COLO829 (cell line): ENCODE results near the gene PTPRT.

Experiments
- DNase-seq: peaks from one replicate; pipeline ENCODE4 v3.0.0; 2012; ENCODE audit warnings: low spot score

The PTPRT gene

DNA sequence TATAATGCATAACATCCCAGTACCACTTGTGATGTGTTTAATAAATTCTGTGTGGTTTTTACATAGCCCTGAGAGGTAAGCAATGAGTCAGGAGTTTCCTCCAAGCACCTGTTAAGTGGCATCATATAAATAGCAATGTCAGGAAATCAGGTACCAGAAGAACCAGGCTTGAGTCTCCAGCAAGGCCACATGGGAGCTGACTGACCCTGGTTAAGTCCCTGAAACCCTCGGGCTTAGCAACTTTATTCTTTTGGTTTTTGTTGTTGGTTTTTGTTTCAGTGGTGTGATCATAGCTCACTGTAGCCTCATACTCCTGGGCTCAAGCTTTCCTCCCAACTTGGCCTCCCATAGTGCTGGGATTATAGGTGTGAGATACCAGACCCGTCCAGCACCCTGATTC is 70.0 kb downstream of the PTPRT start:
- DNase-seq, result no peak

- DNase-seq, result no peak
Measured at GRCh38 chr20:43102394-43102793, 87.3 kb downstream of the PTPRT start.

DNA sequence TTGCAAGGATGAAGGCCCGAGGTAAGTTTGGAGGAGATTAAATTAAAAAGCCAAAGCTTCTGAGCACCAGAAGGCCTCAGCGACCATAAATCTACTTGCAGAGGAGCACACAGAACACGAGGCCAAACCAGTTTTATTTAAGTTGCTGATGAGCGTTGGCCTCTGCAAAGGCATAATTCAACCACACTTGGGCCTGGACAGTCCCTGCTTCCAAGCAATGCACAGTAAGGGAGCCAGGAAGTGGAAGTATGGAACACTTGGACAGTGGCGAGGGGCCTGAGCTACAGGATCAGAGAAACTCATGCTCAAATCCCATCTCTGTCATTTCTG is 92.8 kb downstream of the PTPRT start:
- DNase-seq, result no peak

- DNase-seq, result no peak
Measured at GRCh38 chr20:43096126-43096930, 93.4 kb downstream of the PTPRT start.

GRCh38 chr20:43095034-43095433 is 94.7 kb downstream of the PTPRT start:
- no peak for DNase-seq

GRCh38 chr20:43092386-43093088 is 97.2 kb downstream of the PTPRT start:
- no peak for DNase-seq

- no peak for DNase-seq
Measured at GRCh38 chr20:43068482-43068881, 121.2 kb downstream of the PTPRT start.

- no peak for DNase-seq
Measured at GRCh38 chr20:43066125-43066524, 123.6 kb downstream of the PTPRT start.

DNA sequence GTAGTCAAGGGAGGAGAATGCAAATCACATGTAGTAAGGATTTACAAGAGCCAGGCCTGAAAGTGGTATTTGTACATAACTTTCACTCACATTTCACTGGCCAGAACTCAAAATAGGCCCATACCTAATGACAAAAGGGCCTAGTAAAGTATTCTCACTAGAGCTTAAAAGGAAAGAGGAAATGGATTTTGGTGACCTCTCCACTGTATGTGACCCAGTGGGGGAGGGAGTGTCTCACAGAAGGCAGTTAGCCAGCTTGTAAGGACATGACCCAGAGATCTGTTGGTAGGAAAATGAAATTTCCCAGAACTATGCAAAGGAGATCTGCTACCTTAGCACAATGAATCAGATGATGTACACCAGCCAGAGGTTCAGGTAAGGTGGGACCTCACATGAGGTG is 124.4 kb downstream of the PTPRT start:
- no peak for DNase-seq

GRCh38 chr20:43058077-43058476 is 131.6 kb downstream of the PTPRT start:
- no peak for DNase-seq

DNA sequence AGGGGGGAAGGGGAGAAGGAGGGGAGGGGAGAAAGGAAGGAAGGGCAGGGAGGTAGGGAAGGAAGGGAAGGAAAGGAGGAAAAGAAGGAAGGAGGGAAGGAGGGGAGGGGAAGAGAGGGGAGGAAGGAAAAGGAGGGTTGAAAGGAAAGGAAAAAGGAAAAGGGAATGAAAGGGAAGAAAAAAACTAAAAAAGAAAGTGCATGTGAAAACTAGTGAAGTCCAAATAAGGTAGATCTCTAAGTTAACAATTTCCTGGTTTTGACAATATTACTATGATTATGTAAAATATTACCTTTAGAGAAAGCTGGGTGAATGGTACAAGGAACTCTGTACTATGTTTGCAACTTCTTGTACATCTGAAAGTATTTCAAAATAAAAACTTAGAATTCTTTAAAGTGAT is 132.4 kb downstream of the PTPRT start:
- DNase-seq, result no peak

GRCh38 chr20:43055181-43055884 is 134.4 kb downstream of the PTPRT start:
- no peak for DNase-seq

DNA sequence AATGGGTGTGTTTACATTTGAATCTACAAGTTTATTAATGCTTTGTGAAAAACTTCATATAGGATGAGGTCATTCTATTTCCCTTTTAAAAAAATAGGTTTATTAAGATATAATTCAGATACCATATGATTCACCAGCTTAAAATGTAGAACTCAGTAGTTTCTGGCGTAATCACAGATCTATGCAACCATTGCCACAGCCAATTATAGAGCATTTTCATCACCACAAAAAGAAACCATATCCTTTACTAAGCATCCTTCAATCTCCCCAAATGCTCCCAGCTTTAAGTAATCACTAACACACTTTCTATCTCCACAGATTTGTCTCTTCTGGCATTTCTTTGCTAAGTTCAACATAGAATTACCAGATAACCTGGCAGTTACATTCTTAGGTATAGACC is 137.2 kb downstream of the PTPRT start:
- no peak for DNase-seq

GRCh38 chr20:43046966-43047365 is 142.7 kb downstream of the PTPRT start:
- DNase-seq, result no peak

GRCh38 chr20:43043887-43044286 is 145.8 kb downstream of the PTPRT start:
- no peak for DNase-seq

DNA sequence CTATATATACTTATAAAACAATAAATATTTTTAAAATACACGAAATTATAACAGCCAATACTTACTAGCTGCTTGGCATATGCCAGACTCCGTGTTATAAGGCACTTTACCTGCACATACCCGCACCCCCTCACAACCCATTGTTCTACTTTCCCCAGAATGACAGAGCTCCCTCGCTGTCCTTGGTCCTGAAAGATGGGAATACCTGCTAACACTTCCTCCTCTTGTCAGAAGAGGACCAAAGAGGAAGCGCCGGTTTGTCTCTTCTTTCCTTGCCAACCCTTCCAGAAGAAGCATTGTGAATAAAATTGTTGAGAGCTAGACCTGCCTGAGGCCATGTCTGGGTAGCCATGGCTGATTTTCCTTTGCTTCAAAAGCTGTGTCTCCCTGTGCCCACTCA is 149.3 kb downstream of the PTPRT start:
- no peak for DNase-seq

DNA sequence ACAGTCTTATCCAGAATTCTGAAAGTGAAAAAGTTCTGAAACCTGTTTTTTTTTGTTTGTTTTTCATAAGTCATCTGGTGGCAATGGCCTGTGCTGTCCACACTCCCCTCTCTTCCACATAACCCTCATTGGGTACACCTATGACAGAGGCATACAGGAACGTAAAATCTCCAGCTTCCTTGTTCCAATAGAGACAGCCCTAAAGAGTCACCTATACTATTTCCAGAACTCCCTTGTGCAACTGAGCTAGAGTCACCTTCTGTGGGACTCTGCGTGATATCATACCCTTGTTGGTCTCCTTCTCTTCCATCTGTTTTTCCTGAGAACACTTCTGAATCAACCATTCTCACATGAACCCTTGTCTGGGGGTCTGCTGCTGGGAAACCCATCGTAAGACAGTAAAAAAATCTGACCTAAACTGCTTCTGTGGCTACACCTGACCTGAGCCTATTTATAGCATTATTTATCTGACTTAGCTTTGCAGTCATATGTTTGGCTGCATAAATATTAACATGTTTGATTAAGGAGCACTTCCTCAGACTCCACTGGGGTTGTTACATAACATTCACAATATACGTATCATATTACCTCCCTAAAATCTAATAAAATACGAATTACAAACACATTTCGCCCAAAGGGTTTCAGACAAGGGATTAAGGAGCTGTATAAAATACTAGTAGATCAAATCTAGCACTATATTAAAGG is 151.9 kb downstream of the PTPRT start:
- no peak for DNase-seq

- no peak for DNase-seq
Measured at GRCh38 chr20:43034981-43035724, 154.6 kb downstream of the PTPRT start.

- no peak for DNase-seq
Measured at GRCh38 chr20:43032459-43032858, 157.2 kb downstream of the PTPRT start.

- DNase-seq, result no peak
Measured at GRCh38 chr20:43029176-43029575, 160.5 kb downstream of the PTPRT start.

- no peak for DNase-seq
Measured at GRCh38 chr20:43028470-43028869, 161.2 kb downstream of the PTPRT start.

- no peak for DNase-seq
Measured at GRCh38 chr20:43023836-43024235, 165.9 kb downstream of the PTPRT start.
